CD14-positive monocyte (primary cell): ENCODE data around the gene MASP1. TPM values are rescaled to one million over a fixed set of nuclear protein-coding genes. Genes with fewer than 3 reads are reported as not detected.

Source experiments
- DNase-seq, 3 donors: peaks; one replicate each; pipeline ENCODE4 v3.0.0-alpha.2; 2011 to 2022
- H2AFZ ChIP-seq: 2 replicates; pipeline ENCODE4 v1.6.0; 2012; ENCODE audit warnings: mild to moderate bottlenecking, low read depth, low read length, inconsistent platforms; ENCODE audit not compliant: insufficient read depth, poor library complexity, severe bottlenecking
- H3K27ac ChIP-seq, 2 donors: 1 replicate in 1 of 2; 2 replicates in 1 of 2; pipeline ENCODE4 v1.5.1; 2012 to 2013; ENCODE audit warnings: low read length in 2 of 2, control low read depth in 1 of 2, inconsistent platforms in 1 of 2, low read depth in 1 of 2, mild to moderate bottlenecking in 1 of 2
- H3K27me3 ChIP-seq, 2 donors: one replicate each; pipeline versions ENCODE4 v1.6.0 to v1.6.1; 2011 to 2013; ENCODE audit warnings: low read length in 2 of 2; ENCODE audit not compliant: control insufficient read depth in 2 of 2, insufficient read depth in 2 of 2
- H3K36me3 ChIP-seq, 2 donors: replicated peaks in 1 of 2; 1 replicate in 1 of 2; 2 replicates in 1 of 2; pipeline versions ENCODE4 v1.5.1 to v1.6.1; 2012 to 2013; ENCODE audit warnings: low read length in 2 of 2, control low read depth in 1 of 2, inconsistent platforms in 1 of 2, mild to moderate bottlenecking in 1 of 2; ENCODE audit not compliant: insufficient read depth in 2 of 2, control insufficient read depth in 1 of 2
- H3K4me1 ChIP-seq, 2 donors: 1 replicate in 1 of 2; 2 replicates in 1 of 2; pipeline versions ENCODE4 v1.5.1 to v1.6.1; 2012 to 2013; ENCODE audit warnings: low read length in 2 of 2, control low read depth in 1 of 2, inconsistent platforms in 1 of 2, mild to moderate bottlenecking in 1 of 2, moderate library complexity in 1 of 2; ENCODE audit not compliant: insufficient read depth in 2 of 2, control insufficient read depth in 1 of 2
- H3K4me2 ChIP-seq: replicated peaks from 2 replicates; pipeline ENCODE3; 2012; ENCODE audit warnings: low read length, moderate library complexity, mild to moderate bottlenecking; ENCODE audit not compliant: poor library complexity, severe bottlenecking; ENCODE audit errors: extremely low read depth
- H3K4me3 ChIP-seq, 3 experiments: fragments of 200-600 bp in 1 of 3; sonication (generic) in 1 of 3; replicated peaks in 1 of 3; 1 replicate in 2 of 3; 2 replicates in 1 of 3; pipeline ENCODE4 v1.5.1; 2011 to 2013; ENCODE audit warnings: low read length in 3 of 3, mild to moderate bottlenecking in 3 of 3, control low read depth in 2 of 3, low read depth in 2 of 3, inconsistent platforms in 1 of 3, moderate library complexity in 1 of 3
- H3K79me2 ChIP-seq: 2 replicates; pipeline ENCODE4 v1.6.0; 2012; ENCODE audit warnings: mild to moderate bottlenecking, control low read depth, inconsistent platforms, low read length, moderate library complexity; ENCODE audit not compliant: insufficient read depth
- H3K9ac ChIP-seq: 2 replicates; pipeline ENCODE4 v1.6.0; 2017; ENCODE audit warnings: low read length, mild to moderate bottlenecking; ENCODE audit not compliant: insufficient read depth, poor library complexity, severe bottlenecking
- H3K9me3 ChIP-seq, 2 donors: replicated peaks in 1 of 2; 1 replicate in 1 of 2; 2 replicates in 1 of 2; pipeline versions ENCODE4 v1.5.1 to v1.6.1; 2012 to 2013; ENCODE audit warnings: low read length in 2 of 2, control low read depth in 1 of 2; ENCODE audit not compliant: control insufficient read depth in 1 of 2, insufficient read depth in 1 of 2
- H4K20me1 ChIP-seq: 2 replicates; pipeline ENCODE4 v1.6.0; 2012; ENCODE audit warnings: mild to moderate bottlenecking, low read length, control low read depth, moderate library complexity; ENCODE audit not compliant: insufficient read depth
- H3K27ac Mint-ChIP-seq, 7 donors: one replicate each; pipeline ENCODE4 v1.8.0; 2020; ENCODE audit warnings: mild to moderate bottlenecking in 7 of 7, mixed read lengths in 7 of 7, moderate library complexity in 6 of 7, inconsistent platforms in 2 of 7
- H3K27me3 Mint-ChIP-seq, 3 donors: one replicate each; pipeline ENCODE4 v1.8.0; 2021 to 2022; ENCODE audit warnings: low read depth in 3 of 3, mild to moderate bottlenecking in 3 of 3, mixed read lengths in 3 of 3, moderate library complexity in 3 of 3, inconsistent platforms in 1 of 3
- H3K36me3 Mint-ChIP-seq, 2 donors: one replicate each; pipeline ENCODE4 v1.8.0; 2020; ENCODE audit warnings: mixed read lengths in 2 of 2, inconsistent platforms in 1 of 2, mild to moderate bottlenecking in 1 of 2
- H3K4me1 Mint-ChIP-seq: one replicate; pipeline ENCODE4 v1.8.0; 2020; ENCODE audit warnings: mild to moderate bottlenecking, mixed read lengths
- H3K4me3 Mint-ChIP-seq, 2 donors: one replicate each; pipeline ENCODE4 v1.8.0; 2020; ENCODE audit warnings: mild to moderate bottlenecking in 2 of 2, mixed read lengths in 2 of 2, moderate library complexity in 1 of 2
- H3K9me3 Mint-ChIP-seq, 7 donors: one replicate each; pipeline ENCODE4 v1.8.0; 2020 to 2022; ENCODE audit warnings: mixed read lengths in 7 of 7, mild to moderate bottlenecking in 6 of 7, moderate library complexity in 6 of 7, inconsistent platforms in 2 of 7
- WGBS: methylation state at CpG from one replicate; pipeline ENCODE4 v1.1.5; 2013; ENCODE audit warnings: missing lambda C conversion rate; ENCODE audit not compliant: insufficient coverage; 5-methylcytosine and 5-hydroxymethylcytosine counted together
- intact Hi-C, 2 donors: fragments of 100-400 bp; cut with micrococcal nuclease; formaldehyde crosslinking; loops; one replicate each; pipeline versions ENCODE4 v1.15.0 to v1.15.1; 2023
- polyA plus RNA-seq, 3 donors: library from polyadenylated mRNA; depleted of rRNA in 1 of 3; unstranded in 2 of 3; stranded (reverse) in 1 of 3; fragments of 300-500 nt in 2 of 3; fragments of >200 nt in 1 of 3; fragmentation: Illumina TruSeq in 2 of 3; gene quantifications; 1 replicate in 2 of 3; 2 replicates in 1 of 3; pipeline ENCODE4 v1.2.3, GENCODE V29; 2012 to 2021
- TF ChIP-seq, protein P1 (sequence below): fragments of 200-600 bp; IDR thresholded peaks from one replicate; pipeline ENCODE4 v1.8.0; 2022; ENCODE audit warnings: antibody characterized with exemption, mild to moderate bottlenecking

The MASP1 gene
- polyA plus RNA-seq, 3 donors = not detected

- Mint-ChIP-seq H3K4me3 (no peak overlapping the region), H3K36me3 (no peaks in the 10 kb centered on the region), H3K27ac (no peak overlapping the region), H3K27me3 (peaks cover 0 to 11% (median 5%) of the 10 kb centered on the region in 3 donors), H3K4me1 (no peaks in the 10 kb centered on the region), H3K9me3 (peaks cover 0 to 8% (median 4%) of the 10 kb centered on the region in 7 donors)
- H4K20me1 ChIP-seq = no peaks in the 10 kb centered on the region
- no peak overlapping the region for H2AFZ ChIP-seq
- no peaks in the 10 kb centered on the region for H3K36me3 ChIP-seq
- H3K27ac ChIP-seq = no peak overlapping the region
- H3K4me1 ChIP-seq = no peaks in the 10 kb centered on the region
- no peak for DNase-seq
- WGBS = 87% methylated on average over 4 of the region's 5 CpGs
- H3K9me3 ChIP-seq = no peaks in the 10 kb centered on the region
- H3K79me2 ChIP-seq = no peaks in the 10 kb centered on the region
- H3K4me2 ChIP-seq = no peak overlapping the region
- H3K4me3 ChIP-seq = no peak overlapping the region
- TF ChIP-seq, protein P1, sequence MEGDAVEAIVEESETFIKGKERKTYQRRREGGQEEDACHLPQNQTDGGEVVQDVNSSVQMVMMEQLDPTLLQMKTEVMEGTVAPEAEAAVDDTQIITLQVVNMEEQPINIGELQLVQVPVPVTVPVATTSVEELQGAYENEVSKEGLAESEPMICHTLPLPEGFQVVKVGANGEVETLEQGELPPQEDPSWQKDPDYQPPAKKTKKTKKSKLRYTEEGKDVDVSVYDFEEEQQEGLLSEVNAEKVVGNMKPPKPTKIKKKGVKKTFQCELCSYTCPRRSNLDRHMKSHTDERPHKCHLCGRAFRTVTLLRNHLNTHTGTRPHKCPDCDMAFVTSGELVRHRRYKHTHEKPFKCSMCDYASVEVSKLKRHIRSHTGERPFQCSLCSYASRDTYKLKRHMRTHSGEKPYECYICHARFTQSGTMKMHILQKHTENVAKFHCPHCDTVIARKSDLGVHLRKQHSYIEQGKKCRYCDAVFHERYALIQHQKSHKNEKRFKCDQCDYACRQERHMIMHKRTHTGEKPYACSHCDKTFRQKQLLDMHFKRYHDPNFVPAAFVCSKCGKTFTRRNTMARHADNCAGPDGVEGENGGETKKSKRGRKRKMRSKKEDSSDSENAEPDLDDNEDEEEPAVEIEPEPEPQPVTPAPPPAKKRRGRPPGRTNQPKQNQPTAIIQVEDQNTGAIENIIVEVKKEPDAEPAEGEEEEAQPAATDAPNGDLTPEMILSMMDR = no peak
- H3K9ac ChIP-seq = no peak overlapping the region
- H3K27me3 ChIP-seq = no peaks in the 10 kb centered on the region
- intact Hi-C loops = no loop called here
These were observed 16.6 kb downstream of the MASP1 start for GRCh38 chr3:187274977-187275338.

GRCh38 chr3:187274315-187274976, 17.1 kb downstream of the MASP1 start:
- Mint-ChIP-seq H3K9me3 (peaks cover 2 to 11% (median 7%) of the 10 kb centered on the region in 7 donors), H3K4me1 (no peaks in the 10 kb centered on the region), H3K36me3 (no peaks in the 10 kb centered on the region), H3K27me3 (peaks cover 0 to 9% (median 3%) of the 10 kb centered on the region in 3 donors), H3K4me3 (no peak overlapping the region), H3K27ac (no peak overlapping the region)
- no peak for DNase-seq
- Histone ChIP-seq H3K79me2 (no peaks in the 10 kb centered on the region), H3K27ac (no peak overlapping the region), H3K36me3 (no peaks in the 10 kb centered on the region), H3K27me3 (no peaks in the 10 kb centered on the region), H3K4me3 (no peak overlapping the region), H4K20me1 (no peaks in the 10 kb centered on the region), H3K9me3 (peaks cover 0 to under 1% of the 10 kb centered on the region in 2 donors), H2AFZ (no peak overlapping the region), H3K4me2 (no peak overlapping the region), H3K4me1 (no peaks in the 10 kb centered on the region), H3K9ac (no peak overlapping the region)
- TF ChIP-seq, protein P1 = no peak
- intact Hi-C loops = no loop called here
- 100% methylated on average over 2 of the region's 6 CpGs for whole genome bisulfite sequencing
